Cardiac muscle cell (in vitro differentiated cells and primary cell): ENCODE measurements around the gene MTG1. TPM values are rescaled to one million over a fixed set of nuclear protein-coding genes. Genes with fewer than 3 reads are reported as not detected.

ENCODE experiments used
- DNase-seq, 2 donors: peaks; one replicate each; pipeline versions ENCODE4 v3.0.0 to v3.0.0-alpha.2; 2010 to 2017; ENCODE audit warnings: low read depth in 1 of 2, low spot score in 1 of 2
- H3K27ac ChIP-seq: fragments of 200-600 bp; sonication (generic); 2 replicates; pipeline ENCODE4 v1.5.1; 2016
- H3K27me3 ChIP-seq: fragments of 200-600 bp; sonication (generic); 2 replicates; pipeline ENCODE4 v1.6.0; 2016; ENCODE audit warnings: control low read depth
- H3K36me3 ChIP-seq: fragments of 200-600 bp; sonication (generic); 2 replicates; pipeline ENCODE4 v1.5.1; 2016; ENCODE audit warnings: control low read depth
- H3K4me1 ChIP-seq: fragments of 200-600 bp; sonication (generic); 2 replicates; pipeline ENCODE4 v1.8.1; 2017; ENCODE audit warnings: low read depth, mild to moderate bottlenecking, mixed run types
- H3K4me3 ChIP-seq: fragments of 200-600 bp; sonication (generic); 2 replicates; pipeline ENCODE4 v1.5.1; 2016; ENCODE audit warnings: mild to moderate bottlenecking
- H3K9me3 ChIP-seq: fragments of 200-600 bp; sonication (generic); 2 replicates; pipeline ENCODE4 v1.5.1; 2017; ENCODE audit warnings: low read depth, mild to moderate bottlenecking, control low read depth
- CTCF ChIP-seq: IDR thresholded peaks from 2 replicates; pipeline ENCODE4 v1.5.1; 2012; ENCODE audit warnings: low read depth, mild to moderate bottlenecking, low read length
- polyA plus RNA-seq: library from polyadenylated mRNA; unstranded; fragments of >200 nt; fragmentation: Nextera tagmentation; extraction: Ambion mirVana; gene quantifications from 2 replicates; pipeline ENCODE4 v1.2.1, GENCODE V29; 2016
- total RNA-seq: library from RNA; depleted of rRNA; stranded (reverse); fragments of >200 nt; gene quantifications from 2 replicates; pipeline ENCODE4 v1.2.3, GENCODE V29; 2016

The MTG1 gene
- total and polyA plus RNA-seq, 2 experiments from 2014 or later: 35.3 to 123 TPM

GRCh38 chr10:133419211-133419950 lies 25.4 kb downstream of the MTG1 start:
- H3K9me3 ChIP-seq: no peaks in the 10 kb centered on the region
- DNase-seq: no peak
- TF ChIP-seq CTCF: no peak
- no peaks in the 10 kb centered on the region for H3K4me1 ChIP-seq
- H3K4me3 ChIP-seq: no peak overlapping the region
- H3K27me3 ChIP-seq: peaks cover 13% of the 10 kb centered on the region
- H3K27ac ChIP-seq: no peak overlapping the region
- peaks cover 3% of the 10 kb centered on the region for H3K36me3 ChIP-seq

- Histone ChIP-seq H3K4me1 (no peaks in the 10 kb centered on the region), H3K36me3 (peaks cover 3% of the 10 kb centered on the region), H3K4me3 (no peak overlapping the region), H3K27me3 (peaks cover 17% of the 10 kb centered on the region), H3K9me3 (no peaks in the 10 kb centered on the region), H3K27ac (no peak overlapping the region)
- DNase-seq: no peak
- TF ChIP-seq CTCF: no peak
Observed at GRCh38 chr10:133420028-133420427, 26.1 kb downstream of the MTG1 start.

GRCh38 chr10:133420579-133420978 lies 26.6 kb downstream of the MTG1 start:
- H3K4me1 ChIP-seq: no peaks in the 10 kb centered on the region
- no peak overlapping the region for H3K27ac ChIP-seq
- no peak overlapping the region for H3K4me3 ChIP-seq
- H3K9me3 ChIP-seq: no peaks in the 10 kb centered on the region
- H3K27me3 ChIP-seq: peaks cover 18% of the 10 kb centered on the region
- TF ChIP-seq CTCF: no peak
- H3K36me3 ChIP-seq: peaks cover 3% of the 10 kb centered on the region
- no peak for DNase-seq

- no peak overlapping the region for H3K27ac ChIP-seq
- no peak for DNase-seq
- H3K27me3 ChIP-seq: peaks cover 18% of the 10 kb centered on the region
- no peaks in the 10 kb centered on the region for H3K4me1 ChIP-seq
- peaks cover 3% of the 10 kb centered on the region for H3K36me3 ChIP-seq
- no peak for TF ChIP-seq CTCF
- H3K9me3 ChIP-seq: no peaks in the 10 kb centered on the region
- H3K4me3 ChIP-seq: no peak overlapping the region
Observed at GRCh38 chr10:133421336-133422222, 27.6 kb downstream of the MTG1 start.

- peaks cover 3% of the 10 kb centered on the region for H3K36me3 ChIP-seq
- no peak for TF ChIP-seq CTCF
- no peak overlapping the region for H3K27ac ChIP-seq
- no peaks in the 10 kb centered on the region for H3K9me3 ChIP-seq
- no peak for DNase-seq
- no peak overlapping the region for H3K4me3 ChIP-seq
- H3K4me1 ChIP-seq: no peaks in the 10 kb centered on the region
- H3K27me3 ChIP-seq: peaks cover 18% of the 10 kb centered on the region
Observed at GRCh38 chr10:133422223-133422806, 28.4 kb downstream of the MTG1 start.
